C4-2B (cell line): ENCODE data around the gene DHRS1.

ENCODE experiments used
- H3K27ac ChIP-seq: fragments of 450-650 bp; 2 replicates; pipeline ENCODE4 v1.5.1; 2017
- CTCF ChIP-seq: fragments of 450-650 bp; conservative IDR thresholded peaks from 2 replicates; pipeline ENCODE4 v1.5.1; 2017; ENCODE audit warnings: mild to moderate bottlenecking
- ZFX ChIP-seq: fragments of 450-650 bp; IDR thresholded peaks from 2 replicates; pipeline ENCODE4 v1.6.1; 2017

The DHRS1 gene

GRCh38 chr14:24292118-24292807 lies 7.3 kb downstream of the DHRS1 start:
- TF ChIP-seq CTCF, result no peak
- TF ChIP-seq ZFX, result no peak
- no peak overlapping the region for H3K27ac ChIP-seq

GRCh38 chr14:24291446-24292117 lies 8.0 kb downstream of the DHRS1 start:
- H3K27ac ChIP-seq, result no peak overlapping the region
- no peak for TF ChIP-seq CTCF
- TF ChIP-seq ZFX, result no peak

GRCh38 chr14:24290746-24291145 lies 8.8 kb downstream of the DHRS1 start:
- no peak overlapping the region for H3K27ac ChIP-seq
- TF ChIP-seq ZFX, result no peak
- TF ChIP-seq CTCF, result no peak

- no peak overlapping the region for H3K27ac ChIP-seq
- TF ChIP-seq ZFX (no peak), CTCF (no peak)
Measured at GRCh38 chr14:24289649-24290280, 9.8 kb downstream of the DHRS1 start.

- TF ChIP-seq ZFX (no peak), CTCF (no peak)
- no peak overlapping the region for H3K27ac ChIP-seq
Measured at GRCh38 chr14:24286996-24287395, 12.6 kb downstream of the DHRS1 start.

GRCh38 chr14:24285351-24285750 lies 14.2 kb downstream of the DHRS1 start:
- no peak overlapping the region for H3K27ac ChIP-seq
- no peak for TF ChIP-seq CTCF
- no peak for TF ChIP-seq ZFX

GRCh38 chr14:24284501-24285035 lies 15.0 kb downstream of the DHRS1 start:
- no peak overlapping the region for H3K27ac ChIP-seq
- no peak for TF ChIP-seq ZFX
- TF ChIP-seq CTCF, result no peak
